Measurements from ENCODE around the gene NEDD4.

- TF ChIP-seq FOXM1 (IDR thresholded peaks at IDR 0.05; ENCODE audit: low read depth, low read length) (no peak), PBX3 (IDR thresholded peaks at IDR 0.05; ENCODE audit: insufficient replicate concordance, low read depth, low read length) (no peak), CTCF (IDR thresholded peaks at IDR 0.05 in 2 of 3, conservative IDR thresholded peaks at IDR 0.05 in 1 of 3; ENCODE audit: control insufficient read depth in 2 of 3, extremely low read depth in 1 of 3, insufficient read depth in 1 of 3, low read depth in 3 of 3, low read length in 3 of 3) (no peak), CHD4 (IDR thresholded peaks at IDR 0.05) (no peak), JUNB (IDR thresholded peaks at IDR 0.05) (no peak), ZSCAN29 (IDR thresholded peaks at IDR 0.05) (no peak), POLR2A (IDR thresholded peaks at IDR 0.05; ENCODE audit: low read depth, low read length) (no peak), USF2 (IDR thresholded peaks at IDR 0.05; ENCODE audit: borderline replicate concordance, low read depth, low read length) (no peak), JUND (IDR thresholded peaks at IDR 0.05; ENCODE audit: low read depth, low read length) (no peak), EP300 (IDR thresholded peaks at IDR 0.05; ENCODE audit: borderline replicate concordance in 1 of 2, control insufficient read depth in 1 of 2, low read depth in 2 of 2, low read length in 2 of 2) (no peak), SMC3 (IDR thresholded peaks at IDR 0.05; ENCODE audit: borderline replicate concordance, low read length) (no peak), EZH2 (IDR thresholded peaks at IDR 0.05; ENCODE audit: borderline replicate concordance, control insufficient read depth, low read depth, low read length) (no peak)
These were observed 33.5 kb downstream of the NEDD4 start for GRCh38 chr15:55959744-55960447.

All from GM12878 (cell line).